Measurements from ENCODE around the gene TSPYL1. TPM values are rescaled to one million over a fixed set of nuclear protein-coding genes. Genes with fewer than 3 reads are reported as not detected.

TSPYL1 gene
- total and polyA plus RNA-seq, 4 donors: 25.1 to 39.8 (median 30.2) TPM

GRCh38 chr6:116266803-116267202 is 12.9 kb downstream of the TSPYL1 start:
- Histone ChIP-seq H3K27me3 (ENCODE audit: control insufficient read depth in 4 of 4, insufficient read depth in 4 of 4, low read length in 3 of 4) (no peaks in the 10 kb centered on the region), H3K9me3 (ENCODE audit: control insufficient read depth in 4 of 4, low read length in 3 of 4) (no peaks in the 10 kb centered on the region), H3K36me3 (ENCODE audit: control insufficient read depth in 4 of 4, insufficient read depth in 3 of 4, low read depth in 1 of 4, low read length in 3 of 4) (peaks cover 0 to 7% (median 2%) of the 10 kb centered on the region in 4 donors), H3K9ac (ENCODE audit: low read depth in 1 of 2, low read length in 2 of 2) (no peak overlapping the region), H3K4me3 (ENCODE audit: low read depth in 1 of 3, low read length in 3 of 3) (no peak overlapping the region), H3K4me1 (ENCODE audit: control insufficient read depth in 4 of 4, insufficient read depth in 4 of 4, low read length in 3 of 4) (peaks cover 0 to 12% (median 4%) of the 10 kb centered on the region in 4 donors), H3K27ac (ENCODE audit: low read depth in 1 of 2, low read length in 2 of 2) (no peak overlapping the region)
- TF ChIP-seq RAD21 (IDR thresholded peaks at IDR 0.05): no peak
- TF ChIP-seq RXRA (IDR thresholded peaks at IDR 0.05): no peak
- TF ChIP-seq, protein P1, sequence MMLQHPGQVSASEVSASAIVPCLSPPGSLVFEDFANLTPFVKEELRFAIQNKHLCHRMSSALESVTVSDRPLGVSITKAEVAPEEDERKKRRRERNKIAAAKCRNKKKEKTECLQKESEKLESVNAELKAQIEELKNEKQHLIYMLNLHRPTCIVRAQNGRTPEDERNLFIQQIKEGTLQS (IDR thresholded peaks at IDR 0.05): no peak
- TF ChIP-seq SP1 (IDR thresholded peaks at IDR 0.05): no peak
- no peak for TF ChIP-seq NR2F2 (IDR thresholded peaks at IDR 0.05)
- no peak for TF ChIP-seq HNF4G (IDR thresholded peaks at IDR 0.05)
- TF ChIP-seq, protein P2, sequence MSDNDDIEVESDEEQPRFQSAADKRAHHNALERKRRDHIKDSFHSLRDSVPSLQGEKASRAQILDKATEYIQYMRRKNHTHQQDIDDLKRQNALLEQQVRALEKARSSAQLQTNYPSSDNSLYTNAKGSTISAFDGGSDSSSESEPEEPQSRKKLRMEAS (IDR thresholded peaks at IDR 0.05): no peak
- no peak for TF ChIP-seq CTCF (IDR thresholded peaks at IDR 0.05; ENCODE audit: low read depth, low read length, missing input control)
- TF ChIP-seq, protein P3, sequence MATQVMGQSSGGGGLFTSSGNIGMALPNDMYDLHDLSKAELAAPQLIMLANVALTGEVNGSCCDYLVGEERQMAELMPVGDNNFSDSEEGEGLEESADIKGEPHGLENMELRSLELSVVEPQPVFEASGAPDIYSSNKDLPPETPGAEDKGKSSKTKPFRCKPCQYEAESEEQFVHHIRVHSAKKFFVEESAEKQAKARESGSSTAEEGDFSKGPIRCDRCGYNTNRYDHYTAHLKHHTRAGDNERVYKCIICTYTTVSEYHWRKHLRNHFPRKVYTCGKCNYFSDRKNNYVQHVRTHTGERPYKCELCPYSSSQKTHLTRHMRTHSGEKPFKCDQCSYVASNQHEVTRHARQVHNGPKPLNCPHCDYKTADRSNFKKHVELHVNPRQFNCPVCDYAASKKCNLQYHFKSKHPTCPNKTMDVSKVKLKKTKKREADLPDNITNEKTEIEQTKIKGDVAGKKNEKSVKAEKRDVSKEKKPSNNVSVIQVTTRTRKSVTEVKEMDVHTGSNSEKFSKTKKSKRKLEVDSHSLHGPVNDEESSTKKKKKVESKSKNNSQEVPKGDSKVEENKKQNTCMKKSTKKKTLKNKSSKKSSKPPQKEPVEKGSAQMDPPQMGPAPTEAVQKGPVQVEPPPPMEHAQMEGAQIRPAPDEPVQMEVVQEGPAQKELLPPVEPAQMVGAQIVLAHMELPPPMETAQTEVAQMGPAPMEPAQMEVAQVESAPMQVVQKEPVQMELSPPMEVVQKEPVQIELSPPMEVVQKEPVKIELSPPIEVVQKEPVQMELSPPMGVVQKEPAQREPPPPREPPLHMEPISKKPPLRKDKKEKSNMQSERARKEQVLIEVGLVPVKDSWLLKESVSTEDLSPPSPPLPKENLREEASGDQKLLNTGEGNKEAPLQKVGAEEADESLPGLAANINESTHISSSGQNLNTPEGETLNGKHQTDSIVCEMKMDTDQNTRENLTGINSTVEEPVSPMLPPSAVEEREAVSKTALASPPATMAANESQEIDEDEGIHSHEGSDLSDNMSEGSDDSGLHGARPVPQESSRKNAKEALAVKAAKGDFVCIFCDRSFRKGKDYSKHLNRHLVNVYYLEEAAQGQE (IDR thresholded peaks at IDR 0.05): no peak
- DNase-seq (ENCODE audit: low spot score): no peak

DNA sequence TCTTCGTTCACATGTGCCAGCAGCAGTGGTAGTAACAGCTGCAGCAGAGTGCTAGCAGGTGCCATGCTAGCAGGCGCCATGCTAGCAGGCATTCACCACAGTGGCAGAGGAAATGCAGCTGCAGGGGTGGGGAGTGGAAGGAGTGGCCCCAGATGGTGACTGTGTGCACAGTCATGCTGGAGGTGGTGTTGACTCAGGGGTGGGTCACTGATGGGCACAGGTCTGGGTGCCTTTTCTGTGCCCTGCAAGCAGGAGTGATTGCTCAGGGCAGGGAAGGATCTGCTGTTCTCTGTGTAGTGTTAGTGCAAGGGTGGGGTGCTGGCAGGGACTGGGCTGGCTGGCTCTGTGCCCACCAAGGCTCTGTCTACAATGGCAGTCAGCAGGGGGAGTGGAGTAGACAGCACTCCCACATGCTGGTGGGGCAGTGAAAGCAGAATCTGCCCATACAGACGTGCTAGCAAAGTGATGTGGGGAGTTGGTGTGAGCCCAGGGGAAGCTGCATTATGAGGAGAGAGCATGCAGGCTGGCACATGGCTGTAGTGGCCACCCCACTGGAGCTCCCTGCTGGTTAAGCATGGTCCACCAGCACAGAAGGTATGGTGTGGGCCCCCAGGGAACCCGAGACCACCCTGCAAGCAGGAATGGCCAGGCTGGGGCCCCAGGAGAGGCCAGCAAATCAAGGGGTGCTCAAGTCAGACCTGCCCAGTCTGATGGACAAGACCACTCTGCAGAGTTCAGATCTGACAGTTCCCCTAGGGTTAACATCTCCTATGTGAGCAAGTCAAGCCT is 14.5 kb downstream of the TSPYL1 start:
- DNase-seq (ENCODE audit: low spot score): no peak
- Histone ChIP-seq H3K4me3 (ENCODE audit: low read depth in 1 of 3, low read length in 3 of 3) (no peak overlapping the region), H3K36me3 (ENCODE audit: control insufficient read depth in 4 of 4, insufficient read depth in 3 of 4, low read depth in 1 of 4, low read length in 3 of 4) (peaks cover 0 to 4% (median 1%) of the 10 kb centered on the region in 4 donors), H3K27me3 (ENCODE audit: control insufficient read depth in 4 of 4, insufficient read depth in 4 of 4, low read length in 3 of 4) (no peaks in the 10 kb centered on the region), H3K27ac (ENCODE audit: low read depth in 1 of 2, low read length in 2 of 2) (no peak overlapping the region), H3K4me1 (ENCODE audit: control insufficient read depth in 4 of 4, insufficient read depth in 4 of 4, low read length in 3 of 4) (peaks cover 0 to 12% (median 4%) of the 10 kb centered on the region in 4 donors), H3K9me3 (ENCODE audit: control insufficient read depth in 4 of 4, low read length in 3 of 4) (no peaks in the 10 kb centered on the region), H3K9ac (ENCODE audit: low read depth in 1 of 2, low read length in 2 of 2) (no peak overlapping the region)
- WGBS: 92% methylated on average over 4 of the region's 4 CpGs
- TF ChIP-seq ZBTB33 (IDR thresholded peaks at IDR 0.05) (no peak), FOXA1 (IDR thresholded peaks at IDR 0.05) (no peak), TAF1 (conservative IDR thresholded peaks at IDR 0.05) (no peak), CTCF (IDR thresholded peaks at IDR 0.05; ENCODE audit: low read depth, low read length, missing input control) (no peak), YY1 (IDR thresholded peaks at IDR 0.05) (no peak), GABPA (IDR thresholded peaks at IDR 0.05 in 1 of 2, conservative IDR thresholded peaks at IDR 0.05 in 1 of 2) (no peak), EGR1 (IDR thresholded peaks at IDR 0.05; ENCODE audit: low read depth in 2 of 2) (no peak), JUND (IDR thresholded peaks at IDR 0.05) (no peak)
- TF ChIP-seq, protein P3 (IDR thresholded peaks at IDR 0.05): no peak
- TF ChIP-seq, protein P1 (IDR thresholded peaks at IDR 0.05): no peak

Data from liver (tissue), 9 donors.